GM12878 (cell line): ENCODE measurements around the gene ARHGAP22. TPM values are rescaled to one million over a fixed set of nuclear protein-coding genes. Genes with fewer than 3 reads are reported as not detected.

Experiments used
- ATAC-seq: fragments of 200-7000 bp; cut with Tn5 transposase; 3 replicates; pipeline ENCODE4 v1.9.1; 2020; ENCODE audit warnings: mild to moderate bottlenecking, moderate library complexity
- BruUV-seq: library from RNA; stranded (reverse); fragments of 400-500 nt; replicated peaks from 2 replicates; lab custom pipeline; 2021; lab: Mats Ljungman, UMichigan
- CTCF ChIA-PET: fragments of 300-600 bp; sonication (Branson Sonifier 250); formaldehyde crosslinking; extraction: SDS; loops from one replicate; lab custom pipeline; 2021; ENCODE audit warnings: inconsistent platforms; lab: Yijun Ruan, JAX
- POLR2A ChIA-PET: fragments of 350-600 bp; formaldehyde crosslinking; extraction: SDS; loops from one replicate; lab custom pipeline; 2021; ENCODE audit warnings: inconsistent platforms; lab: Charles Lee
- RAD21 ChIA-PET: fragments of 300-600 bp; sonication (Branson Sonifier 250); formaldehyde crosslinking; loops from one replicate; lab custom pipeline; 2023; ENCODE audit warnings: antibody characterized with exemption; ENCODE audit not compliant: unreplicated experiment; lab: Charles Lee
- SMC1A ChIA-PET: fragments of 300-600 bp; sonication (Branson Sonifier 250); formaldehyde crosslinking; loops from one replicate; lab custom pipeline; 2023; ENCODE audit not compliant: unreplicated experiment, uncharacterized antibody; lab: Charles Lee
- DNase-seq: peaks from one replicate; pipeline ENCODE4 v3.0.0-alpha.2; 2011; ENCODE audit warnings: low read depth, low spot score
- FAIRE-seq: peaks from 3 replicates; lab custom pipeline; 2011; peaks lifted over from hg19 to GRCh38; lab: Jason Lieb, UNC
- H2AFZ ChIP-seq: 2 replicates; pipeline ENCODE4 v1.6.0; 2011; ENCODE audit warnings: low read depth, low read length, control low read depth; ENCODE audit not compliant: control insufficient read depth
- H3K27ac ChIP-seq: 2 replicates; pipeline ENCODE4 v1.5.1; 2011; ENCODE audit warnings: control low read depth; ENCODE audit not compliant: control insufficient read depth, insufficient read depth
- H3K27me3 ChIP-seq, 2 experiments: replicated peaks in 1 of 2; 2 replicates each; pipeline versions ENCODE4 v1.6.0 to v1.6.1; 2011; ENCODE audit warnings: low read length in 1 of 2; ENCODE audit not compliant: control insufficient read depth in 2 of 2, insufficient read depth in 2 of 2
- H3K36me3 ChIP-seq, 2 experiments: 2 replicates each; pipeline ENCODE4 v1.5.1; 2011; ENCODE audit warnings: low read length in 1 of 2; ENCODE audit not compliant: control insufficient read depth in 2 of 2, insufficient read depth in 2 of 2
- H3K4me1 ChIP-seq: 2 replicates; pipeline ENCODE4 v1.6.1; 2011; ENCODE audit warnings: mild to moderate bottlenecking, low read length, moderate library complexity, mixed read lengths; ENCODE audit not compliant: control insufficient read depth, insufficient read depth
- H3K4me2 ChIP-seq: 2 replicates; pipeline ENCODE4 v1.6.0; 2011; ENCODE audit warnings: control low read depth; ENCODE audit not compliant: control insufficient read depth, insufficient read depth
- H3K4me3 ChIP-seq: fragments of 200-600 bp; sonication (generic); 2 replicates; pipeline ENCODE4 v1.5.1; 2016
- H3K79me2 ChIP-seq: 2 replicates; pipeline ENCODE4 v1.6.0; 2011; ENCODE audit warnings: low read length; ENCODE audit not compliant: control insufficient read depth, insufficient read depth
- H3K9ac ChIP-seq: 2 replicates; pipeline ENCODE4 v1.8.0; 2011; ENCODE audit warnings: low read length, control low read depth, mixed read lengths; ENCODE audit not compliant: control insufficient read depth, insufficient read depth
- H3K9me3 ChIP-seq: replicated peaks from 3 replicates; pipeline ENCODE4 v1.5.1; 2011; ENCODE audit warnings: mild to moderate bottlenecking, low read length; ENCODE audit not compliant: control insufficient read depth, insufficient read depth
- H4K20me1 ChIP-seq: 2 replicates; pipeline ENCODE4 v1.6.0; 2011; ENCODE audit not compliant: control insufficient read depth, insufficient read depth
- BACH1 ChIP-seq: fragments of 450-650 bp; IDR thresholded peaks from 2 replicates; pipeline ENCODE4 v1.6.1; 2017; ENCODE audit warnings: mild to moderate bottlenecking, borderline replicate concordance
- CHD1 ChIP-seq: IDR thresholded peaks from 2 replicates; pipeline ENCODE4 v1.6.1; 2012; ENCODE audit warnings: low read depth, low read length, improper control_type of control experiment
- EZH2 ChIP-seq: IDR thresholded peaks from 2 replicates; pipeline ENCODE4 v1.6.1; 2012; ENCODE audit warnings: low read depth, mild to moderate bottlenecking, control low read depth, inconsistent platforms, low read length, borderline replicate concordance; ENCODE audit not compliant: control insufficient read depth
- PAX5 ChIP-seq: IDR thresholded peaks from 2 replicates; pipeline ENCODE4 v1.6.1; 2011; ENCODE audit warnings: low read depth, low read length, borderline replicate concordance
- POLR2AphosphoS5 ChIP-seq: IDR thresholded peaks from 2 replicates; pipeline ENCODE4 v1.6.1; 2011; ENCODE audit warnings: mild to moderate bottlenecking, low read length, inconsistent platforms
- SUPT20H ChIP-seq: IDR thresholded peaks from 2 replicates; pipeline ENCODE4 v1.6.1; 2011; ENCODE audit warnings: low read depth, mild to moderate bottlenecking, low read length, moderate library complexity, borderline replicate concordance; ENCODE audit not compliant: control insufficient read depth
- WGBS: methylation state at CpG from one replicate; pipeline ENCODE4 v1.1.6; 2016; ENCODE audit warnings: low lambda C conversion rate; ENCODE audit not compliant: insufficient replicate concordance, insufficient coverage; ENCODE audit errors: missing lambda C conversion rate; 5-methylcytosine and 5-hydroxymethylcytosine counted together
- in situ Hi-C: fragments of 300-500 bp; cut with MboI; formaldehyde crosslinking; loops from 9 replicates; pipeline ENCODE4 v1.14.3; 2018; ENCODE audit warnings: mixed read lengths
- intact Hi-C: fragments of 100-400 bp; cut with micrococcal nuclease; formaldehyde crosslinking; loops from one replicate; pipeline ENCODE4 v1.14.2; 2022; ENCODE audit not compliant: unreplicated experiment
- polyA plus RNA-seq, 11 experiments: library from polyadenylated mRNA; depleted of rRNA in 4 of 11; unstranded in 6 of 11; stranded (reverse) in 5 of 11; fragments of >200 nt; fragmentation: Nextera tagmentation in 4 of 11; fragmentation: Illumina TruSeq in 1 of 11; extraction: Ambion mirVana in 4 of 11; extraction: Trizol in 1 of 11; gene quantifications; 1 replicate in 1 of 11; 2 replicates in 10 of 11; pipeline versions ENCODE4 v1.2.1 to v1.2.3, GENCODE V29; 2011 to 2016; ENCODE audit warnings: inconsistent platforms in 2 of 11, missing spikeins in 2 of 11, low read depth in 1 of 11
- total RNA-seq, 4 experiments: library from RNA; depleted of rRNA in 3 of 4; stranded (reverse); fragments of >200 nt in 3 of 4; fragmentation: Illumina TruSeq in 1 of 4; extraction: Trizol in 1 of 4; gene quantifications; 2 replicates each; pipeline versions ENCODE4 v1.2.1 to v1.2.3, GENCODE V29; 2013 to 2021

ARHGAP22 gene
- total and polyA plus RNA-seq, 10 of the 15 experiments (the other 5 are each of a cell fraction or from before 2014, with no cell fraction given): 0.07 to 0.61 (median 0.18) TPM; not detected in 5

DNA sequence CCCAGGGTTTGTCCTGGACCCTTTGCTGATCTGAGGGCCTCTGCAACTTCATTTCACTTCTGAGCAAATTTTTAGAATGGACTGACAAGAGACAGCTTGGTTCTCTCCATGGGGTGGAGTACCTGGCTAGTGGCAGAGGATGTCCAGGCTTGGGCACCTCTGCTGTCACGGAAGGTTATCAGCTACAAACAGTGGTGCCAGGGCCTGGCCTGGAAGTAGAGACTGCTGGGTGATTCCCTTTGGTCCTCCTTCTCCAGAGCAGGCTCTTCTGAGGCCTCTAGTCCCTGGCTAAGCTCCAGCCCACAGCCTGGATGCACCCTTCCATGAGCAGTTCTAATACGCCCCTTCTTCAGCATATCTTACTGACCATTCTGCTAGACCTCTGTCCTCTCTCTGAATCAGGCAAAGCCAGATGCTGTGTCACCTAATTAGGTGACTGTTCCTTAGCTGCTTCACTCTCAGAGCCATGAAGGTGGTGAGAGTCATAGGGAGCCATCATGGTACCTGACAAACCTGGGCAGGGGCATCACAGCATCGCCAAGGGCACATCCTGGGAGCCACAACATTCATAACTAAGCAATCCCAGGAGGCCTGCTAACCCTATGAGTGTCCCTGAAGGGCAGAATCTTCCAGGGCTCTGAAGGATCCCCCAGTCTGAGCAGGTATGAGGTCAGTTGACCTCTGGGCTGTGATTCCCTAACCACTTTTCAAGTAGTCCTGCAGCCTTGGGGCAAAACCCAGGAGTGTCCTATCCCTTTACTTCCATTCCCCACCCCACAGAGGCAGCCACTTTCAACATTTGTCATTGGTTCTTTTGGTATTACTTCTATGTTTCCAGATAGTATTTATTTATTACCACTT lies 4.0 kb downstream of the ARHGAP22 start:
- SMC1A ChIA-PET: interaction anchor here (1.3 to 4.3 kb wide), 4 partner anchors 14 to 55 kb away, joined by 3 to 24 read pairs (median 6); no protein-coding TSS in a partner anchor
- H2AFZ ChIP-seq: no peak overlapping the region
- no peaks in the 10 kb centered on the region for H3K36me3 ChIP-seq
- RAD21 ChIA-PET: interaction anchor here (12.6 kb wide), 1 partner anchor 53 kb away, joined by 383 read pairs; no protein-coding TSS in a partner anchor
- no TSS peak for BruUV-seq
- no peak for TF ChIP-seq BACH1
- TF ChIP-seq POLR2AphosphoS5: no peak
- TF ChIP-seq PAX5: no peak
- TF ChIP-seq EZH2: no peak
- no peak for TF ChIP-seq SUPT20H
- TF ChIP-seq CHD1: no peak
- no peak for FAIRE-seq
- H3K4me1 ChIP-seq: peaks cover 6% of the 10 kb centered on the region; the same call in 1 of the 2 replicates
- H3K4me2 ChIP-seq: no peak overlapping the region
- H4K20me1 ChIP-seq: no peaks in the 10 kb centered on the region
- WGBS: 47% methylated on average over 3 of the region's 3 CpGs
- intact Hi-C loops: no loop called here
- no peak overlapping the region for H3K27ac ChIP-seq
- no peaks in the 10 kb centered on the region for H3K9me3 ChIP-seq
- no peak for DNase-seq
- H3K27me3 ChIP-seq: no peaks in the 10 kb centered on the region; a peak in 1 of 4 replicates
- in situ Hi-C loops: no loop called here
- ATAC-seq: no peak
- CTCF ChIA-PET: interaction anchor here (0.7 to 1.4 kb wide), 2 partner anchors 50 to 55 kb away, joined by 3 read pairs; no protein-coding TSS in a partner anchor
- no peaks in the 10 kb centered on the region for H3K79me2 ChIP-seq
- POLR2A ChIA-PET: no interaction called here
- no peak overlapping the region for H3K4me3 ChIP-seq
- H3K9ac ChIP-seq: no peak overlapping the region
